ENCODE data around the gene AP5Z1.
A peak's percentile ranks its signal among the peaks of the same experiment; 100 is the strongest.

AP5Z1 gene

GRCh38 chr7:4824120-4824775 lies 48.8 kb downstream of the AP5Z1 start:
- DNase-seq: no peak

- no peak for DNase-seq
Observed at GRCh38 chr7:4825081-4825480, 49.7 kb downstream of the AP5Z1 start.

GRCh38 chr7:4828720-4829383 lies 53.4 kb downstream of the AP5Z1 start:
- DNase-seq: no peak

GRCh38 chr7:4830176-4830575 lies 54.8 kb downstream of the AP5Z1 start:
- peak; percentile 90 for DNase-seq

DNA sequence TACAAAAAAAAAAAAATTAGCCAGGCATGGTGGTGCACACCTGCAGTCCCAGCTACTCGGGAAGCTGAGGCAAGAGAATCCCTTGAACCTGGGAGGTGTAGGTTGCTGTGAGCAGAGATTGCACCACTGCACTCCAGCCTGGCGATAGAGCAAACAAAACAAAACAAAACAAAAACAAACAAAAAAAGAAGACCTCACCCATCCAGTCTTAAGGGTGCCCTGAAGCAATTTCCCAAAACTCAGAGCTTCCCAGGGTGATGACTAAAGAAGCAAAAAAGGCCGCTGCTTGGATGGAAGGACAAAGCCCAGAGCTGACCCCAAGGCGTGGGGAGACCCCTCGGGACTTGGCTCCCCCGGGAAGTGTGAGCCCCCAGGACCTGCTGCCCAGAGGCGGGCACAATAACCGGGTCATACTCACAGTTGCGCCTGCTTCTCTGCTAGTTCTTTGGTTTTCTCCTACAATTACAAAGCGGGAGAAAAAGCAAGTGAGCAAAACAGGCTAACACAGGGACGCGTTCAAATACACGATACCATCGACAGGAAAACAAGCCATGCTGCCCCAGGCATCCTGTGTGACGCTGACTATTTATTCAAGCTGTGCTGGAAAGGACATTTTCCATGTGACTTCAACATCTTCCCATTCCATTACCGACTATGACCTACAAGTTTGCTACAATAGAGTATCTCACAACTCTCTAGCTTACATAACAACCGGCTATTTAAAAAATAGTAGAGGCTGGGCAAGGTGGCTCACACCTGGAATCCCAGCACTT lies 56.5 kb downstream of the AP5Z1 start:
- no peak for DNase-seq

- no peak for DNase-seq
Observed at GRCh38 chr7:4832711-4833110, 57.3 kb downstream of the AP5Z1 start.

- DNase-seq: no peak
Observed at GRCh38 chr7:4833176-4833575, 57.8 kb downstream of the AP5Z1 start.

GRCh38 chr7:4833691-4834600 lies 58.5 kb downstream of the AP5Z1 start:
- peak; percentile 42 for DNase-seq

GRCh38 chr7:4834601-4835397 lies 59.4 kb downstream of the AP5Z1 start:
- peak; percentile 31 for DNase-seq

- peak; percentile 41 for DNase-seq
Observed at GRCh38 chr7:4835398-4836205, 60.2 kb downstream of the AP5Z1 start.

GRCh38 chr7:4836206-4836661 lies 60.8 kb downstream of the AP5Z1 start:
- peak; percentile 34 for DNase-seq

GRCh38 chr7:4837041-4837802 lies 61.8 kb downstream of the AP5Z1 start:
- DNase-seq: no peak

DNA sequence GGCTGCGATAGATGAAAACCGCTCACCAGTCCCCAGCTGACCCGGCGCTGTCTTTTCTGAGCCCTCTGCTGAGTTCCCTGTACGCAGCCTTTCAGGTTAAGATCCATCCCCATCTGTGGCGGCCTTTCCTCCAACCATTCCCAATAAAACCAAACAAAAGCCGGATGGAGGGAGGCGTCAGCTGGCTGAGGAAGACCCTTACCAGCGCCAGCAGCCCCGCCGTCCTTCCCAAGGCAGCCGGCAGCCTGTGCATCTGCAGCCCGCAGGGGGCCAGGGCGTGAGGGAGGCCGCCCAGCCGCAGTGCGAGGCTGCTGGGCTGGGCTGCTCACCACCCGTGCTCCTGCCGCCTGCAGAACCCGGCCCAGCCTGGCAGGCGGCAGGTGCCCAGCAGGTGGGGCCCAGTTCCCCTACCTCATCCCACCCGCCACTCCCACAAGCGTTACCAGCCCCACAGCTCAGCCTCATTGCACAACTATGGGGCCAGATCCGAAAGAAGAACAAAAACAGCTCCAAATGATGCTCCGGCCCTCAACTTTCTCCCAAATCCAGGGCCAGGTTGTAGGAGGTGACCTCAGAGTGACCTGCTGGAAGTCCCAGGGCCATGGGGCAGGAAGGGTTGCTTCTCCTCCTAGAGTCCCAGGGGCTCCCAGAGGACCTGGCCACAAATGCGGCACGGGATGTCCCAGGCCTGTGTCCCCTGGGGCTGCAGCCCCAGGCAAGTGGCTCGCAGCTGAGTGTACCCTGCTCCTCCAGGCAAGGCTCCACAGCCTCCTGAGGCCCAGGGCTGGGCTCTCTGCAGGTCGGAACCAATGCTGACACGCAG lies 62.6 kb downstream of the AP5Z1 start:
- peak; percentile 41 for DNase-seq

- DNase-seq: no peak
Observed at GRCh38 chr7:4838626-4839334, 63.4 kb downstream of the AP5Z1 start.

DNA sequence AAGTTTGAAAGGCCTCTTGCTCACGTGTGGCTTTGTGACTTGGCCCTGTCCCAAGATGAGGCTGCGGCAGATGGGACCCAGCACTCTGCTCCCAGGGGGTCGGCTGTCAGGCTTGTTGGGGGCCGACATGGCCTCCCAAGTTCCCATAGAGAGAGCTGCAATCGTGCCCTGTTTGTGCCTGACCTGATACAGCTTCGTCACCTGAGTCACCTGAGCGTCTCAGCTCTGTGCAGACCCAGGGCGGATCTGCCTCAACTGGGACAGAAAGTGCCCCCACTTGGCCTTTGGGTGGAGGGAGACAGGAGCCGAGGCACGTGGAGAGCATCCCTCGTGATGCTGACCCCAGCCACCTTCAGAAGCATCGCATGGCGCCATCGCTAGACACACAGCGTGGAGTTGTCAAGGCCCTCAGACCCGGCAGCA lies 64.7 kb downstream of the AP5Z1 start:
- no peak for DNase-seq
